OCI-LY1 (cell line): ENCODE measurements around the gene GRID2.

Source experiments
- H2AFZ ChIP-seq: fragments of 200-600 bp; sonication (generic), shearing (Covaris generic); 2 replicates; pipeline ENCODE4 v1.6.0; 2014; ENCODE audit warnings: antibody characterized with exemption, mild to moderate bottlenecking, low read length
- H3F3A ChIP-seq: fragments of 200-600 bp; sonication (generic), shearing (Covaris generic); 2 replicates; pipeline ENCODE4 v1.6.0; 2014; ENCODE audit warnings: mild to moderate bottlenecking, antibody characterized with exemption, low read length, moderate library complexity; ENCODE audit not compliant: insufficient read depth
- H3K27ac ChIP-seq: fragments of 200-600 bp; sonication (generic); 2 replicates; pipeline ENCODE4 v1.5.1; 2014; ENCODE audit warnings: low read length, mixed run types, mild to moderate bottlenecking, low read depth; ENCODE audit not compliant: poor library complexity, severe bottlenecking
- H3K27me3 ChIP-seq: fragments of 200-600 bp; sonication (generic); 2 replicates; pipeline ENCODE4 v1.6.0; 2014; ENCODE audit warnings: antibody characterized with exemption, mild to moderate bottlenecking, low read length, moderate library complexity; ENCODE audit not compliant: insufficient read depth
- H3K36me3 ChIP-seq: fragments of 200-600 bp; sonication (generic); 2 replicates; pipeline ENCODE4 v1.6.1; 2014; ENCODE audit warnings: mild to moderate bottlenecking, antibody characterized with exemption, low read length, moderate library complexity, mixed read lengths; ENCODE audit not compliant: insufficient read depth
- H3K4me1 ChIP-seq: fragments of 200-600 bp; sonication (generic); 2 replicates; pipeline ENCODE4 v1.5.1; 2014; ENCODE audit warnings: mild to moderate bottlenecking, low read length, moderate library complexity; ENCODE audit not compliant: insufficient read depth, severe bottlenecking
- H3K4me2 ChIP-seq: fragments of 200-600 bp; sonication (generic), shearing (Covaris generic); 2 replicates; pipeline ENCODE4 v1.6.1; 2014; ENCODE audit warnings: low read length
- H3K4me3 ChIP-seq: fragments of 200-600 bp; sonication (generic); 2 replicates; pipeline ENCODE4 v1.5.1; 2014; ENCODE audit warnings: low read length, low read depth, mild to moderate bottlenecking, mixed read lengths; ENCODE audit not compliant: poor library complexity, severe bottlenecking
- H3K79me2 ChIP-seq: fragments of 200-600 bp; shearing (Covaris generic); 2 replicates; pipeline ENCODE4 v1.6.1; 2016; ENCODE audit warnings: mixed run types, low read length, mixed read lengths; ENCODE audit not compliant: insufficient read depth
- H3K9ac ChIP-seq: fragments of 200-600 bp; sonication (generic), shearing (Covaris generic); 2 replicates; pipeline ENCODE4 v1.6.1; 2014; ENCODE audit warnings: mild to moderate bottlenecking, low read length, mixed read lengths
- H3K9me2 ChIP-seq: fragments of 200-600 bp; sonication (generic), shearing (Covaris generic); 2 replicates; pipeline ENCODE4 v1.6.1; 2014; ENCODE audit warnings: low read depth, mild to moderate bottlenecking, low read length, mixed read lengths
- H3K9me3 ChIP-seq: fragments of 200-600 bp; shearing (Covaris generic); 2 replicates; pipeline ENCODE4 v1.6.1; 2014; ENCODE audit warnings: low read length, mixed read lengths
- H4K20me1 ChIP-seq: fragments of 200-600 bp; sonication (generic), shearing (Covaris generic); 2 replicates; pipeline ENCODE4 v1.6.0; 2016; ENCODE audit warnings: mild to moderate bottlenecking, low read length; ENCODE audit not compliant: insufficient read depth
- CTCF ChIP-seq: fragments of 200-600 bp; sonication (generic), shearing (Covaris generic); IDR thresholded peaks from 2 replicates; pipeline ENCODE4 v1.5.1; 2017; ENCODE audit warnings: mild to moderate bottlenecking, antibody characterized with exemption, low read length, moderate library complexity, mixed read lengths
- EZH2 ChIP-seq: fragments of 200-600 bp; sonication (generic), shearing (Covaris generic); IDR thresholded peaks from 2 replicates; pipeline ENCODE4 v1.8.0; 2017; ENCODE audit warnings: borderline replicate concordance, mixed run types, mild to moderate bottlenecking, antibody characterized with exemption, low read length, moderate library complexity, mixed read lengths

Gene GRID2

GRCh38 chr4:93730251-93730650 is 1426.5 kb downstream of the GRID2 start:
- no peak overlapping the region for H3K4me3 ChIP-seq
- H4K20me1 ChIP-seq = no peaks in the 10 kb centered on the region
- no peak overlapping the region for H3K27ac ChIP-seq
- TF ChIP-seq CTCF (no peak), EZH2 (no peak)
- no peaks in the 10 kb centered on the region for H3K79me2 ChIP-seq
- H2AFZ ChIP-seq = no peak overlapping the region
- no peaks in the 10 kb centered on the region for H3K9me2 ChIP-seq
- H3K36me3 ChIP-seq = no peaks in the 10 kb centered on the region
- no peaks in the 10 kb centered on the region for H3F3A ChIP-seq
- no peaks in the 10 kb centered on the region for H3K4me1 ChIP-seq
- H3K27me3 ChIP-seq = no peaks in the 10 kb centered on the region
- no peak overlapping the region for H3K4me2 ChIP-seq
- H3K9me3 ChIP-seq = no peaks in the 10 kb centered on the region
- H3K9ac ChIP-seq = no peak overlapping the region

DNA sequence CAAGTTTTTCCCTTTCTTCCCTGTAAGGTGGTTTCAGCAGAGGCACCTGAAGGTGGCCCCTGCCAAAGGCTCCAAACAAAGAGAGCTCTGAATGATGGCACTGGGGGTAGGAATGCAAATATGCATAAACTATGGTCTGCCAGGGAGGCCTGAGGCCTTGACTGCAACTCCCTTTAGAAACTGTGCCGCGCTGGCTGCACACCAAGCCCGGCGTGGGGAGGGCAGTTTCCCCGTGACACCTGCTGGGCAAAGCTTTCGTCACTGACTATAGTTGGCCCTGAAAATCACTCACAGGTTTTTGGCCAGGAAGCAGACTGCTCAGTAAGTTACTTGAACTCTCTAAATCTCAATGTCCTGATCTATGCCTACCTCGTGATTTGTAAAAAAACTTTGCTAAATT is 1427.0 kb downstream of the GRID2 start:
- H3K9ac ChIP-seq = no peak overlapping the region
- H3F3A ChIP-seq = no peaks in the 10 kb centered on the region
- no peaks in the 10 kb centered on the region for H3K36me3 ChIP-seq
- H3K4me3 ChIP-seq = no peak overlapping the region
- H4K20me1 ChIP-seq = no peaks in the 10 kb centered on the region
- H3K27ac ChIP-seq = no peak overlapping the region
- H3K9me2 ChIP-seq = no peaks in the 10 kb centered on the region
- H3K79me2 ChIP-seq = no peaks in the 10 kb centered on the region
- TF ChIP-seq CTCF = no peak
- H2AFZ ChIP-seq = no peak overlapping the region
- H3K4me1 ChIP-seq = no peaks in the 10 kb centered on the region
- H3K27me3 ChIP-seq = no peaks in the 10 kb centered on the region
- H3K9me3 ChIP-seq = no peaks in the 10 kb centered on the region
- no peak overlapping the region for H3K4me2 ChIP-seq

GRCh38 chr4:93731456-93731855 is 1427.7 kb downstream of the GRID2 start:
- Histone ChIP-seq H4K20me1 (no peaks in the 10 kb centered on the region), H3K36me3 (no peaks in the 10 kb centered on the region), H3K4me2 (no peak overlapping the region), H3K4me3 (no peak overlapping the region), H3K9me3 (no peaks in the 10 kb centered on the region), H3K79me2 (no peaks in the 10 kb centered on the region), H3K4me1 (no peaks in the 10 kb centered on the region), H3K9ac (no peak overlapping the region), H3K27ac (no peak overlapping the region), H3K27me3 (no peaks in the 10 kb centered on the region), H3F3A (no peaks in the 10 kb centered on the region), H3K9me2 (no peaks in the 10 kb centered on the region), H2AFZ (no peak overlapping the region)
- TF ChIP-seq CTCF (no peak), EZH2 (no peak)
